ENCODE results near the gene UBAC2. TPM values are rescaled to one million over a fixed set of nuclear protein-coding genes. Genes with fewer than 3 reads are reported as not detected.

UBAC2 gene
- total and polyA plus RNA-seq, 2 of the 8 experiments (the other 6 are each of a cell fraction or from before 2014, with no cell fraction given) = 75.9 to 76.9 TPM

GRCh38 chr13:99297331-99297730 is 96.7 kb downstream of the UBAC2 start:
- Histone ChIP-seq H3K56ac (replicated peaks; ENCODE audit: insufficient read length, low read depth, low read length) (no peak overlapping the region), H4K5ac (ENCODE audit: insufficient read length, low read depth, low read length) (no peak overlapping the region), H3K23me2 (ENCODE audit: low read depth, low read length) (no peaks in the 10 kb centered on the region), H2AK5ac (ENCODE audit: low read depth, low read length) (no peak overlapping the region), H3K27me3 (replicated peaks in 1 of 4; ENCODE audit: control insufficient read depth in 3 of 4, extremely low read depth in 1 of 4, insufficient read depth in 3 of 4, low read length in 3 of 4) (no peaks in the 10 kb centered on the region), H3K27ac (ENCODE audit: low read depth, low read length) (no peak overlapping the region), H3K9me3 (ENCODE audit: insufficient read depth in 2 of 2, low read depth in 1 of 2, low read length in 1 of 2) (no peaks in the 10 kb centered on the region), H2BK12ac (ENCODE audit: low read depth, low read length) (no peak overlapping the region), H4K91ac (replicated peaks; ENCODE audit: insufficient read length, low read length) (no peak overlapping the region), H3K36me3 (ENCODE audit: control insufficient read depth in 2 of 4, insufficient read depth in 4 of 4, low read length in 3 of 4) (no peaks in the 10 kb centered on the region), H3K4ac (replicated peaks; ENCODE audit: insufficient read length, low read depth, low read length) (no peak overlapping the region), H3K4me1 (replicated peaks in 1 of 4; ENCODE audit: control insufficient read depth in 3 of 4, insufficient read depth in 4 of 4, low read length in 3 of 4) (no peaks in the 10 kb centered on the region; a peak in 1 of 7 replicates), H3K9ac (replicated peaks in 1 of 4; ENCODE audit: extremely low read depth in 1 of 4, low read depth in 3 of 4, low read length in 3 of 4) (no peak overlapping the region), H3K23ac (ENCODE audit: insufficient read length) (no peak overlapping the region), H2BK5ac (ENCODE audit: low read depth, low read length) (no peak overlapping the region), H3K14ac (ENCODE audit: insufficient read length) (no peak overlapping the region), H3K4me2 (ENCODE audit: insufficient read depth in 1 of 2, low read depth in 2 of 2, low read length in 2 of 2) (no peak overlapping the region), H3K18ac (ENCODE audit: extremely low read depth, low read length) (no peak overlapping the region), H2BK20ac (ENCODE audit: low read length) (no peak overlapping the region), H4K8ac (ENCODE audit: extremely low read depth, insufficient read depth, low read length) (no peak overlapping the region), H2AFZ (ENCODE audit: low read length) (no peak overlapping the region), H4K20me1 (replicated peaks in 1 of 2; ENCODE audit: control insufficient read depth in 1 of 2, insufficient read depth in 2 of 2, low read length in 2 of 2) (peaks cover 0 to 1% of the 10 kb centered on the region in 2 experiments), H2BK120ac (replicated peaks; ENCODE audit: low read depth, low read length) (no peak overlapping the region), H2BK15ac (ENCODE audit: low read length) (no peak overlapping the region), H3K79me1 (ENCODE audit: low read depth, low read length) (0 out of 2 replicates have a peak, but pooled peaks cover 2% of the 10 kb centered on the region), H3K4me3 (ENCODE audit: extremely low read depth in 1 of 4, insufficient read depth in 2 of 4, low read depth in 3 of 4, low read length in 4 of 4) (no peak overlapping the region), H3K79me2 (ENCODE audit: control insufficient read depth in 1 of 2, insufficient read depth in 2 of 2, low read length in 2 of 2) (no peaks in the 10 kb centered on the region)
- TF ChIP-seq EGR1 (IDR thresholded peaks at IDR 0.05; ENCODE audit: borderline replicate concordance, low read depth, low read length) (no peak), BRCA1 (IDR thresholded peaks at IDR 0.05; ENCODE audit: low read depth, low read length) (no peak), E2F6 (IDR thresholded peaks at IDR 0.05) (no peak), RAD21 (IDR thresholded peaks at IDR 0.05 in 1 of 2, conservative IDR thresholded peaks at IDR 0.05 in 1 of 2; ENCODE audit: low read depth in 2 of 2, low read length in 2 of 2) (no peak), CBX5 (IDR thresholded peaks at IDR 0.05; ENCODE audit: low read depth, low read length) (no peak), TEAD4 (IDR thresholded peaks at IDR 0.05; ENCODE audit: low read depth, low read length) (no peak), CREB1 (IDR thresholded peaks at IDR 0.05) (no peak)
- TF ChIP-seq, protein P1, sequence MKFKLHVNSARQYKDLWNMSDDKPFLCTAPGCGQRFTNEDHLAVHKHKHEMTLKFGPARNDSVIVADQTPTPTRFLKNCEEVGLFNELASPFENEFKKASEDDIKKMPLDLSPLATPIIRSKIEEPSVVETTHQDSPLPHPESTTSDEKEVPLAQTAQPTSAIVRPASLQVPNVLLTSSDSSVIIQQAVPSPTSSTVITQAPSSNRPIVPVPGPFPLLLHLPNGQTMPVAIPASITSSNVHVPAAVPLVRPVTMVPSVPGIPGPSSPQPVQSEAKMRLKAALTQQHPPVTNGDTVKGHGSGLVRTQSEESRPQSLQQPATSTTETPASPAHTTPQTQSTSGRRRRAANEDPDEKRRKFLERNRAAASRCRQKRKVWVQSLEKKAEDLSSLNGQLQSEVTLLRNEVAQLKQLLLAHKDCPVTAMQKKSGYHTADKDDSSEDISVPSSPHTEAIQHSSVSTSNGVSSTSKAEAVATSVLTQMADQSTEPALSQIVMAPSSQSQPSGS (IDR thresholded peaks at IDR 0.05; ENCODE audit: low read length) = no peak
- ChIA-PET CTCF (ENCODE audit: partially characterized antibody) (interaction anchor here (0.7 to 2.2 kb wide), 4 partner anchors 9 to 140 kb away, joined by 3 to 8 read pairs (median 6); no protein-coding TSS in a partner anchor), POLR2A (ENCODE audit: partially characterized antibody) (interaction anchor here (1.0 kb wide), 1 partner anchor 26 kb away, joined by 3 read pairs; no protein-coding TSS in a partner anchor)
- FAIRE-seq = no peak
- DNase-seq (ENCODE audit: low read depth in 1 of 2, low spot score in 2 of 2) = no peak
